Right renal pelvis (tissue), 4 donors: ENCODE data around the gene AIP. TPM values are rescaled to one million over a fixed set of nuclear protein-coding genes. Genes with fewer than 3 reads are reported as not detected.
"Not testable (repeated sequence)": the region's sequence is repeated elsewhere in the genome, so short reads cannot be mapped to it uniquely, and the experiment has no call there.

Experiments
- DNase-seq, 4 donors: peaks; one replicate each; pipeline ENCODE4 v3.0.0-alpha.2; 2013; ENCODE audit warnings: low read depth in 4 of 4, low spot score in 3 of 4, missing footprints in 1 of 4
- polyA plus RNA-seq, 4 donors: library from polyadenylated mRNA; unstranded; fragments of 120-200 nt; gene quantifications; one replicate each; pipeline ENCODE4 v1.2.1, GENCODE V29; 2013; ENCODE audit not compliant: insufficient read length in 4 of 4

AIP gene
- polyA plus RNA-seq, 4 donors, result 55.4 to 71.8 (median 59.1) TPM

- peak in 1 of 4 donors; percentile 13 for DNase-seq
Observed at GRCh38 chr11:67504005-67504949, 21.5 kb downstream of the AIP start.

- DNase-seq, result peak in 2 of 4 donors; percentile 33 to 35
Observed at GRCh38 chr11:67504950-67505581, 22.2 kb downstream of the AIP start, which contains the start of gene PITPNM1. PITPNM1 (minus strand) TSS chr11:67505363; CDS start chr11:67504180, 1,183 bp downstream.

GRCh38 chr11:67505605-67506396 lies 23.0 kb downstream of the AIP start:
- peak; percentile 69 to 79 (median 73) for DNase-seq

GRCh38 chr11:67506426-67507051 lies 23.7 kb downstream of the AIP start:
- DNase-seq, result no peak

GRCh38 chr11:67507242-67507863 lies 24.5 kb downstream of the AIP start:
- DNase-seq, result no peak

- peak; percentile 93 to 97 (median 95) for DNase-seq
Observed at GRCh38 chr11:67507864-67508485, 25.1 kb downstream of the AIP start, which contains the start of gene CDK2AP2. CDK2AP2 (minus strand) TSS chr11:67508162; CDS start chr11:67508082, 80 bp downstream.

GRCh38 chr11:67508486-67509121 lies 25.8 kb downstream of the AIP start:
- peak; percentile 92 to 98 (median 92) for DNase-seq

- no peak for DNase-seq
Observed at GRCh38 chr11:67510023-67510345, 27.2 kb downstream of the AIP start.

- not testable (repeated sequence) for DNase-seq
Observed at GRCh38 chr11:67511558-67511957, 28.7 kb downstream of the AIP start.

GRCh38 chr11:67514116-67514515 lies 31.3 kb downstream of the AIP start:
- no peak for DNase-seq

- no peak for DNase-seq
Observed at GRCh38 chr11:67516806-67517205, 34.0 kb downstream of the AIP start.

GRCh38 chr11:67517784-67518552 lies 35.1 kb downstream of the AIP start:
- no peak for DNase-seq

- DNase-seq, result no peak
Observed at GRCh38 chr11:67519726-67520125, 36.9 kb downstream of the AIP start.

GRCh38 chr11:67520856-67521824 lies 38.3 kb downstream of the AIP start:
- no peak for DNase-seq

GRCh38 chr11:67521924-67522323 lies 39.1 kb downstream of the AIP start:
- DNase-seq, result no peak

- DNase-seq, result no peak
Observed at GRCh38 chr11:67522338-67522737, 39.5 kb downstream of the AIP start.
